RKO (cell line): ENCODE measurements around the gene RXYLT1.

Experiments
- DNase-seq: peaks from one replicate; pipeline ENCODE4 v3.0.0-alpha.2; 2016; ENCODE audit warnings: low spot score

RXYLT1 gene

DNA sequence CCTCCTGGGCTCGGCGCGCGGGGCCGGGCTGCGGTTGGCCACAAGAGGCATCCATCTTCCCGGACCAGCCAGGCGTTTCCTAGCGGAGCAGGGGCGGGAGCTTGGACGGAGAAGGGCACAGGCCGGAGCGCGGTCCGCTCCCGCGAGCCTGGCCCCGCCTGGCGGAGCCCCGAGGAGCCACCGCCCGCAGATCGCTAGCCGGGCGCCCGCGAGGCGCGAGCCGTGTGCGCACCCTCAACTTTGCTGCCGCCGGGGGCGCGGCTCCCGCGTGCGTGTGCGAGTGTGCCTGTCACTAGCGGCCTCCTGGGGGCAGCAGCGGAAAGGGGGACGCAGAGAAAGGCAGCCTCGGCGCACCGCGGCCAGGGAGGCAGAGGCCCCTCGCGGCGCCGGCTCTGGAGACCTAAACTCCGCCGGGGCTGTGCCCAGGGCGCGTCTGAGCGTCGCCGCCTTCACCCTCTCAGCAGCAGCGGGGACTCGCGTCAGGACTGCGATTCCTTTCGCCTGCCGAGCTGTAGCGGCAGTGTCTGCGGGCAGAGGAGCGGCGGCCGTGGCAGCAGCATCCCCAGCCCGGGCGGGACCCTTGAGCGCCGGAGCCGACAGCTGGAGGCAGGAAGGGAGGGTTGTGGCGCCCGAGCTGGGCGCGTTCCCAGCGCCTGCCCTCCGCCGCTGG is 64.1 kb downstream of the RXYLT1 start:
- peak; percentile 92 for DNase-seq

DNA sequence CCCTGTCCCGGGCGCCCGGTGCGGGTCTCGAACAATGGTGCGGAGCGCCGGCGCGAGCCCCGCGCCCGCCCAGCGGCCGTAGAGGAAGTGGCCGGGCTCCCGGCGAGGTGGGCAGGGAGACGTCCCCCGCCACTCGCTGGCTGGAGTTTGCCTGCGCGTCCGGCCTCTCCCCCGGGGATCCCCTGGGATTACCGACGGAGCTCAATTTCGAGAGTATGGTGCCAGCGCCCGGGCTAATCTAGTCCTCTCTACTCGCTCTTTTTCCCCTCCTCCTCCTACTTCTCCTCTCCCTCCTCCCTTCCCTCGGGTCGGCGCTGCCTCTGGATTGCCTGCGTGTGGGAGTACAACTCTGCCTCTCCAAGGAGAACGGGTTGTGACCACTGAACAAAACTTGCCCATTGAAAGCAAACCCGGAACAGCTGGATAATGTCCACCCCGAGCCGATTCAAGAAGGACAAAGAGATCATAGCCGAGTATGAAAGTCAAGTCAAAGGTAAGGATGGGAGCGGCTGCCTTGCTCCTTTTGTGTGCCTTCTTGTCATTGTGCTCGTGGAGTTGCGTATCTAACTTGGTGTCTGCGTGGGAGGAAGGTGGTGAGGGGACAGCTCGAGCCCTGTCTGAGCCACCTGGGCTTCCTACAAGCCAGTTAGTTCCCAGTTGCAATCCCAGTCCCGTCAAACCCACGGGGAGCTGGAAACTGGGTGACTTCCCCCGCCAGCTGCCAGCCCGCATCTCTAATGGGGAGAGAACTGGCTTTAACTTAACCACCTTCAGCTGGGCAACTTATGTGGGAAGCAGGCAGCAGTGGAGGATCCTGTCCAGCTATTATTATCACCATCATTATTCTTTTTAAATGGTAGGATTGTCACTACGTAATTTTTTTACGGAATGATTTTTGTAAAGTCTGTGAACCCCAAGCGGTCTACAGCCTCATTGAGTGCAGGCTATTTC is 65.0 kb downstream of the RXYLT1 start, which contains the start of gene SRGAP1:
SRGAP1 (plus strand) TSS at position 310 of the 951 bp plus-strand sequence; CDS start at position 427, 117 bp downstream.
- DNase-seq: peak; percentile 59

DNA sequence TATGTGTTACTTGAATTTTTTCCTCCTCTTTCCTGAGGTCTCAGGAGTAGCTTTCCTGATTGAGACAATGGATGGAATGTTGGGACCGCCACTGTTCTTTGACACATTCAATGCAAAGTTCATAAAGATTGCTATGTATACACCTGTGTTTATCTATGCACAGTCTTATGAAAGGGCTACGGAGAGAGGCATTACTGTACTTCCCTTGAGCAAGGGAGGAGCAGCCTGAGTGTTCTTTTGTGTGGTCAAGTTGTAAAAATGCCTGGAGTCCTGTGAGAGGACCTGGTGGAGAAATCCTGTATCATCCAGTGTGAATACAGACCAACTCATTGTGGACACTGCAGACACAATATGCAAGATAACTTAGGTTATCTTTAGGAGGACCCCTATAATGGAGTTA is 66.0 kb downstream of the RXYLT1 start:
- DNase-seq: peak; percentile 40

DNA sequence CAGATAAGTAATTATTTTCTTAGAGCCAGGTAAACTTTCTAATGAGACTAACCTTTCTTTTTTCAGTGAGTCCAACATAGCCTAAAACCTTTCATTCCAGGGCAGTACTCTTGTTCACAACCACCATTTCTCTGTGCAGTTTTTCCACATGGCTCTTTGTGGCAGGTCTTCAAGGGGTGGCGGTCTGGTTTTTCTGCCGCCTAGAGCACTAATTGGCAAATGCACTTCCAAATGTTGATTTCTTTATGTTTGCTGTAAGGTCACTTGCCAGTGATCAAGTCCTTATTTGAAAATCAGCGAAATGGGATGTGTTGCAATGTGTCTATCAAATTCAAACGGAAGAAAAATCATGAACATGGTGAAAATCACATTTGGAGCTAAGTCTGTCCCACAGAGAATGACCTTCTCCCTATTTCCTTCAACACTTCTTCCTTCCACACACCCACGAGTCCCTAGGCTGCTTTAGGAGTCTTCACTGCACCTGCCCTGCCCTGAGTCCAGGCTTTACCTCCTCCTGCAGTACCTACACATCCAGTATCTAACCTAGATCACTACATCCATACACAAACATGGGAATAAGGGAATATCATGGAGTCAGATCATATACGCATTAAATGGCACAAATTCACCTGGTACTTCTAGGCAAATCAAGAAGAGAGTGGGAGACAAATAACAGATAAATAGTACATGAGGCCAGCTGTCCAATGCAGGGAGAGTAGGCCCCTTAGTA is 66.7 kb downstream of the RXYLT1 start:
- no peak for DNase-seq

- DNase-seq: no peak
These were observed 68.7 kb downstream of the RXYLT1 start for GRCh38 chr12:63848450-63848849.

DNA sequence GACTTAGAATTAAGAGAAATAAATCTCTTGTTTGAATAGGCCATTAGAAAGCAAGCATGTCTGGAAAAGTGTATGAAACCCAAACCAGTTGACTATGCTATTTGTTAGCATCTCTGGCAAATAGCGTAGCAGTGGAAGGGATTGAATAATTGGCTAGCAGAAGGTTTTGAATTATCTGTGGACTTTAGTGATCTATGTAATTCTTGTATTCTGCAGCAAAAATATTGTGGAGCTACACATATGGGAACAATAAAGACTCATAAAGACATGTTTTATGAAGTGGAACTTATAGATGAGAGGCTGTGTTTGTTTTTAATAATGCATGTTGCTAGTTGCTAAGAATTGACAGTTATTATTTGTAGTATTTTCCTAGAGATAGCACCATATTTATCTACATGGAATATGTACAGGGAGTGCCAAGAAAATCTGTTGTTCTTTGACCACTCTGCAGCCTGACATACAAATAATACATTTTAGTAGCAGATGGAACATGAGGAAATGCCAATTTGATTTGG is 69.5 kb downstream of the RXYLT1 start:
- DNase-seq: no peak

DNA sequence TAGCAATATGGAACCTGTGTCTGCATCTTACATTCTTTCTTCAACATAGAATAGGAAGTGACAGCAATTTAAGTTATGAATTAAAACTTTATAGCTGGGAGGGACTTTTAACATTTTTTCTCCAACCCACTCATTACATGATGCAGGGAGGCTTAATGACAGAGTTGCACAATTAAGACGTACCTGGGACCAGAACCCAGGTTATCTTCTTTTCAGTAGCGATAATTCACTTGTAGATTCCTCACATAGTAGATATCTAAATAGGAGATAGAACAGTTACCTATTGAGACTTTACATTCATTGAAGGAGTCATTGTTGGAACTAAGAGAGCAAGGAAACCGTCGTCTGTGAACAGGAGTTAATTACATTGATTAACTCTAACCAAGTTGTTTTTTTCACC is 69.9 kb downstream of the RXYLT1 start:
- no peak for DNase-seq

DNA sequence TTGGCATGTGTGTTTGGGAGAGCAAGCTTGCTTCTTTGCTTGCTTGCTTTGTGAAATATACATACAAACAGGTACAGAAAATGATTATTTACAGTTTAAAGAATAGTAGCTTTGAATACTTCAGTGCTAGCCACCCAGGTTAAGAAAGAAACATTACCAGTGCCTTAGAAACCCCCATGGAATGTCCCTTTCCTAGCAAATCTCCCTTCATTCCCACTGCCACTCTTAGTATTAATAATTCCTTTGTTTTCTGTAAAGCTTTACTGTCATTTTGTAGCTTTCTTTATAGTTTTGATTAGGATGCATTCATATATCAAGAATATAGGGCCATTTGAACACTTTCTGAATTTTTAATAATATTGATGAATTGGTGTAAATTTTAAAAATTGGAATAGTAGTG is 74.3 kb downstream of the RXYLT1 start:
- DNase-seq: no peak

- DNase-seq: no peak
These were observed 75.6 kb downstream of the RXYLT1 start for GRCh38 chr12:63855299-63855698.

DNA sequence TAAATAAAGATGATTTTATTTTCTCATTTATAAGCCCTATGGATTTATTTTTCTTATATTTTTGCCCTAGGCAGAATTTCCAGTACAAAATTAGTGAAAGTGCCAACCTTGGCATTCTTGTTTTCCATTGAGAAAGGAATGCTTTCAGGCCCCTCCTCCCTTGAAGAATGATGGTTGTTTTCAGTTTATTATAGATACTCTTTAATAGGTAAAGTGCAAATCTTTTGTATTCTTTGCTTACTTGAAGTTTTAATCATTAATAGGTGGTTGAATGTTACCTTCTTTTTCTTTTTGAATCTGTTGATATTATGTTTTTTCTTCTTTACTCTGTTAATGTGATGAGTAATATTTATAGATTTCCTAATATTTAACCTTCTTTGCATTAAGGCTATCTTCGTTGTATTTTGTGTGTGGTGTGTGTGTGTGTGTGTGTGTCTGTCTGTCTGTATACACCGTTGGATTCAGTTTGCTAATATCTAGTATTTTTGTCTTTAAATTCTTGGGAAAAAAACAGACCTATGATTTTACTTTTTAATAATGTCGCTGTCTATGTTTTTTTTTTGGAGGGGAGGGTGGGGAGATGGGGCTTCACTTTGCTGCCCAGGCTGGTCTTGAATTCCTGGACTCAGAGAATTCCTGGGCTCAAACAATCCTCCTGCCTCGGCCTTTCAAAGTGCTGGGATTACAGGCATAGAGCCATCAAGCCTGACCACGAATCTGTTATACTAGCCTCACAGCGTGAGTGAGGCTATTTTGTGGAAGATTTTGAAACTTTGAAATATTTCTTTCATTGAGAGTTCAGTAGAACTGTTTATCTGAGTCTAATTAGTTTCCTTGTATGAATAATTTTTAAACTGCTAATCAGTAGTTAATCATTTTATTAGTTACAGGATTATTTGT is 78.3 kb downstream of the RXYLT1 start:
- DNase-seq: no peak
